Stimulated activated CD4-positive, alpha-beta T cell treated with anti-CD3 and anti-CD28 coated beads, Interleukin-15, amount 100 ng/mL, for 24 hours (primary cell): Measurements from ENCODE around the gene SLC16A11.

Source experiments
- DNase-seq: peaks from one replicate; pipeline ENCODE4 v3.0.0-alpha.2; 2020

The SLC16A11 gene

DNA sequence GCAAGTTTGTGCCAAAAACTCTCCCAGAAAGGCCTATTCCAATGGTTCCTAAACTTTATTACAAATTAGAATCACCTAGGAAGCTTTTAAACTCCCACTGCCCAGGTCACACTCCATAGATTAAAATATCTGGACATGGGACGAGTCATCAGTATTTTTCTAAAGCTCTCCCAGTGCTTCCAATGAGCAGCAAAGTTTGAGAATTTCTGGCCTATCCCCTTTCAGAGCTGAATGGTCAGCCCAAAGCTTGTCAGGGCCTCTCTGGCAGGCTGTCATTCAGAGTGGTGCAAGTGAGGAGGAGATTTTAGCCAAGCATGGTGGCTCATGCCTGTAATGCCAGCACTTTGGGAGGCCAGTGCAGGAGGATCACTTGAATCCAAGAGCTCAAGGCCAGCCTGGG, 18.6 kb downstream of the SLC16A11 start:
- DNase-seq, result no peak

DNA sequence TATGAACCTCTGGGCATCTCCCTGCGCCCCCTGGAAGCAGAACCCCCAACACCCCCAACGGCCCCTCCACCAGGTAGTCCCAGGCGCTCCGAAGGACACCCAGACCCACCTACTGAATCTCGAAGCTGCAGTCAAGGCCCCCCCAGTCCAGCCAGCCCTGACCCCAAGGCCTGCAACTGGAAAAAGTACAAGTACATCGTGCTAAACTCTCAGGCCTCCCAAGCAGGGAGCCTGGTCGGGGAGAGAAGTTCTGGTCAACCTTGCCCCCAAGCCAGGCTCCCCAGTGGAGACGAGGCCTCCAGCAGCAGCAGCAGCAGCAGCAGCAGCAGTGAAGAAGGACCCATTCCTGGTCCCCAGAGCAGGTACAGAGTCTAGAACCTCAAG, 19.5 kb downstream of the SLC16A11 start:
- DNase-seq, result no peak

DNA sequence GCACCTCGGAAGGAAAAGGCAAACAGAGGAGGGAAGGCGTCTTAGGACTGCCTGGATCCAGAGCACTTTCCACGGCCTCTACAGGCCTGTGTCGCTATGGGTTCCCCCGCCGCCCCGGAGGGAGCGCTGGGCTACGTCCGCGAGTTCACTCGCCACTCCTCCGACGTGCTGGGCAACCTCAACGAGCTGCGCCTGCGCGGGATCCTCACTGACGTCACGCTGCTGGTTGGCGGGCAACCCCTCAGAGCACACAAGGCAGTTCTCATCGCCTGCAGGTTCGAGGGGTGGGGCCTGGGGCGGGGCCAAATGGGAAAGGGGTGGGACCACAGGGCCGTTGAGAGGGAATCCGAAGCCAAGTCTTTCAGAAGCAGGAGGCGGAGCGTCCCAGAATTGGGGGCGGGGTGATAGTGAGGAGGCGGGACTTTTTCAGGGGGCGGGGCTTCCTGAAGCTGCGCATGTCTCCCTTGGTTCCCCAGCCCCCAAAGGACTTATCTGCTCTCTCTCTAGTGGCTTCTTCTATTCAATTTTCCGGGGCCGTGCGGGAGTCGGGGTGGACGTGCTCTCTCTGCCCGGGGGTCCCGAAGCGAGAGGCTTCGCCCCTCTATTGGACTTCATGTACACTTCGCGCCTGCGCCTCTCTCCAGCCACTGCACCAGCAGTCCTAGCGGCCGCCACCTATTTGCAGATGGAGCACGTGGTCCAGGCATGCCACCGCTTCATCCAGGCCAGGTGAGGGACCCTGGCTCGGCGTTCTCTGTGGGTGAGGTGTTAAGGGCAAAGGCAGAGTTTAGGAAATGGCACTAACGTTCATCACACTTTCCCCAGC, 20.1 kb downstream of the SLC16A11 start:
- peak; percentile 95 for DNase-seq

DNA sequence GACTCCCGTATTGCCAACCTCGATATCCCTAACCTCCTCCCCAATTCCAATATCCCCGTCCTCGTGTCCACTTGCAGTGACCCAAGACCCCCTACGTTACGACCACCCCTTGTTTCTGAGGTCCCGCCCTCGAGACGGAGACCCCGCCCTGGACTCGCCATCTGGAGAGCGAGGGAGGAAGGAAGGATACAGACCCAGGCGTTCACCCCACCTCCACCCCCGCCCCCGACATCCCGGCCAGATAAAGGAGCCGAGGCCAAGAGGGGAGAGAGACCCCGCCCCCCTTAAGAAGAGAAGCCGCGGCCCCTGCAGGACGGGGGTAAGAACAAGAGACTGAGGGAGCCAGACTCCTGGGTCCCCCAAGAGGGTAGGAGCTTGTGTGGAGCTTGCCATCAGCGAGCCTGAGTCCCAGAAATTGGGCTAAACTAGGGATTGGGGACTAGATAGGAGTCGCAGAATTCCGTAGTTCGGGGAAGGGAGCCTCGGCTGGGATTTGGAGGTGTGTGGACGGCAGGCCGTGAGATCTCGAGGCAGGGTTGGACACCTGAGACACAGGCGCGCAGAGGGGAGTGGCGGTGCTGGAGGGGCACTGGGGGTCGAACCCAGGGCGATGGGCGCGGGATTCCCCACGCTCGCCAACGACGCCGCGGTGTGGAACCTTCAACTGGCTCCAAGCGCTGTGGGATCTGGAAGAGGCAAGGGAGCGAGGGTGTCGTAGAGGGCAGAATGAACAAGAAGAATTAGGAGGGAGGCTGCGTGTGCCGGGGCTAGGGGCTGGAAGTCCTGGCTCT, 20.9 kb downstream of the SLC16A11 start, which contains the start of gene BCL6B:
TSS of gene BCL6B (plus strand) at position 270 of the 791 bp plus-strand sequence. CDS start 622 bp downstream, outside the sequence.
- DNase-seq, result no peak

DNA sequence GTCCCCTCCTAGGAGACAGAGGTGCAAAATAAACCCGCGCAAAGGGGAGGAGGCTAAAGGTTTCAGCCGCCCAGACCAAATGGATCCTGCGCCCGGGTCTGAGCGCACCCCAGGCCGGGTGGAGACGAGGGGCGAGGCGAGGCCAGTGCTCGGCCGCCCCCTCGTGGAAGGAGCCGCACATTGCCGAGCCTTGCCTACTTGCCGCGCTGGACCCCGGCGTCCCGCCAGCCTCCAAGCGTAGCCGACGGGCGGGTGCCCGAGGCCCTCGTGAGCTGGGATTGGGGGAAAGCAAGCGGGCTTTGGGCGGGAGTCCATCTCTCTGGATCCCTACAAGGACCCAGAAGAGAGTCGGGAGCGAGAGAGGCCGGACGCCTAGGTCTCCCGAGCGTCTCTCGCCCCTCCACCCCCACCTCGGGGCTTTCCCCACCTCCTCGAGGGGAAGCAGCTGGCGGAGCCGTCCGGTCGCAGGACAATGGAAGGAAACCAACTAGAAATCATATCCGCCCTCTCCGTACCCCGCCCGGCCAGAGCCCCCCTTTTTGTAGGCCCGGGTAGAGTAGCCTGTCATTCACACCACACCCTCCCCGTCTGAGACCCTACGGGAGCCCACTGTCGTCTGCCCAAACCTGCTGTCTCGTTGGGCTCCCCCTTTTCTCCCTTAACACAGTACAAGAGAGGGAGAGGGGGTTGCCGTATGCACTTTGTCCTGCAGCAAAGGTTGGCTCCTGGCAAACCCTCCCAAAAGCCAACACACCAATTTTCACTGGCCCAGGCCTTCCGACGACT, 21.7 kb downstream of the SLC16A11 start:
- peak; percentile 87 for DNase-seq

DNA sequence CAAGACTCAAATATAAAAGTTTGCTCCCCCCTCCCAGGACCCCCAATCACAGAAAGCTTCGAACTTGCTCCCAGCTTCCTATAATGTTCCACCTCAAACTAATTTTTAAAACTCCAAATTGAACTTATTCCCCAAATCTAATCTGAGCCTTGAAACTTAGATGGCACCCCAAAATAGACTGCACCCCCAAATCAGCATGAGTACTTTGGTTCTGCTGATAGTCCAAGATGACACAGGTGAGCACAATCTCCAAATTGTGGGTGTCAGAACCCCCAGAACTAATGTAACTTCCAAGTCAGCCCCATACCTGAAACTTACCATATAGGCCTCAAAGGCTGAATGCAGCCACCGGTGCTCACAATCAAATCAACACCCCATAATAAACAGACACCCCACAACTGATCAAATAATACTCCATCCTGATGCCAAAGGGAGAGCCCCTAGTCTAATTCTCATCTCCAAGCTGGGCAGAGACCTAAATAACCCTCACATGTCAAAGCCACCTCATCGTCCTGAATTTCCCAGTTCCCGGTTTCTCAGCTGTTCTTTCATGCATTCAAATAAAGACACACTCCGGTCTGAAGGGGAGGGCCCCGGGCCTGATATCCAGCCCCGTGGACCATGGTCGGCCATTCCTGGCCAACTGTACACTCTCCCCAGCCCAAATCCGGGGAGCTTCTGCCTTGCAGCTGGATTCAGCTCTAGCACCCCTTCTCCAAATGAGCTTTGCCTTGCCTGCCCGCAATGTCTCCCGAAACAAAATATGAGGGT, 22.8 kb downstream of the SLC16A11 start:
- DNase-seq, result no peak

DNA sequence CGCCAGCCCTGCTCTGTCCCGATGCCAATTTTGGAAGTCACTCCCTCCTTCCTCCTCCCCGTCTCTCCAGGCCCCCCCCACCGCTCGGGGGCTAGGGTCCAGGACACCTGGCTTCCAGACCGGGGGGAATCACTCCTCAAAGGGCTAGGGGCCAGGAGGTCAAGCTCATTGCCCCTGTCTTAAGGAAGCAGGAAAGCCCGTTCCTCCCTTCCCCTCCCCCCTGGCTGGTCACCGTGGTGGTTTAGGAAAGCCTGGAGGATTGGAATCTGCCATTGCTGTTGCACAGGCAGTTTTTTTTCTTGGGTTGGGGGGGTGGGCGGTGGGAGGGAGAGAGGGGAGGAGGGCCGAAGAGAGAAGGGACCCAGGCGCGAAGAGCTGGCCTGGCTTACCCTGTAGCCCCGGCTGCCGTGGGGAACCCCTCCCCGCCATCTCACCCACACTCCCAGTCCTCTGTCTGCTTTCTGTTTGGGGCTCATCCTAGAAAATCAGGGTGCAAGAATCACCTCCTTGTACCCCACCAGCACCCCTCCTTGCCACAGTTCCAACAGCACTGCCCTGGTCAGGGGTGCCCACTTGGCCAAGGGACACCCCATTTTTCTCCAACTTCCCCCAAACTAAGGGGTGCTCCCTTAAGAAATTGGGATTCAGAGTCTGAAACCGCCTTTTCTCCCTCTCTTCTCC, 23.9 kb downstream of the SLC16A11 start:
- no peak for DNase-seq

DNA sequence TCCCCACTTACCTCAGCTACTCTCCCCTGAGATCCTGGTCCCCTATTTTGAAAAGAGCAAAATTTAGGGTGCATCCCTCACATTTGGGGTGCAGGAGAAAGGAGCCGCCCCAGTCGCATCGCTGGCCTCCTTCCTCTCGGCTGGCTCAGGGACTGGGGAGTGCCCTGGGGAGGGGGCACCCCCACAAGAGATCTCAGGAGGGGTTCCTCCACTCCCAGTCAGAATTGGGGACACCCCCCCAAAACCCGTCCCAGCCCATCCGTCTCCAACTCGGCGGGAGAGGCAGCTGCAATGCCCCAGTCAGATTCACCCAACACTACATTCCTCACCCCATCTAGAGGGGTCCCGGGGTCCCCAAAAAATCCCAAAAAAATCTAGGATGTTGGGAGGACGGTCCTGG, 24.5 kb downstream of the SLC16A11 start:
- DNase-seq, result no peak

DNA sequence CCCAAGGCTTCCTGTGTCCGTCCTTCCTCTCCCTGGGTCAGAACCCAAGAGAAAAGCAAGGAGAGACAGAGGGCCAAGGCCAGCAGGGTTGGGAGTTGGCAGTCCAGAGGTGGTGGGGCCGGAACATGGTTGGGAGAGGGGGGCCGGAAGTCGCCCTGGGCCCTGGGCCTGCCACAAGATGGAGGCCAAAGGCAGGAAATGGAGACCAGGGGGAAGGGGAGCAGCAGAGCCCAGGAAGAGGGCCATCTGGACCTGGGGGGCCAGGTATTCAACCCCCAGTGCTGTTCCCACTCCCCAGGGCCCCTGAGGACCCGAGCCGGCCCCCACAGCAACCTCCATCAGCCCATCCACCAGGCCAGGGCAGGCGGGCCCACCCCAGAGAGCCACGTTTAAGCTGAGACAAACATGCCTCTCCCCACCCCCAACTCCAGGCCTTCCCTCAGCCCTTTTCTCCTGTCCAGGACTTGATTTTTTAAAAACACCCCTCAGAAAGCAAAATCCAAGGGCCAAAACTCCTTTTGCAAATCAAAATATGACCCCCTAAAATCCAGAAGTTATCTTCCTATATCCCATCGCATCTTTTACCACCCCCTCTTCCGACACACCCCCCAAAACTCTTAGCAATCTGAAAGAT, 25.4 kb downstream of the SLC16A11 start:
- no peak for DNase-seq

DNA sequence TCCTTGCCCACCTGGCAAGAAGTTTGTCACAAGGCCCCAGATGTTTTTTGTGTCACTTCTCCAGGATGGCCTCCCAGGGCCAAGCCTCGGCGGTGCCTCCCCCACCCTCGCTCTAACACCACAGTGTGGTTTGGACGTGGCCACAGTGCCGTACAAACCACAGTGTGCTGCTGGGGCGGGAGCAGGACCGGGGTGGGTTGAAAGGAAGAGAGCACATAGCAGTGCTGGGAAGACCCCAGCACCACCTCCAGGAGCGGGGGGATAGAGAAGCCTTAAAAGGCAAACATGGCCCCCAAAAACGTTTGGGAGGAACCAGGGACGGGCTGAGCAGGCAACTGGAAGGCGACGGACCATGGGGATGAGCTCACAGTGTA, 26.1 kb downstream of the SLC16A11 start:
- DNase-seq, result no peak

DNA sequence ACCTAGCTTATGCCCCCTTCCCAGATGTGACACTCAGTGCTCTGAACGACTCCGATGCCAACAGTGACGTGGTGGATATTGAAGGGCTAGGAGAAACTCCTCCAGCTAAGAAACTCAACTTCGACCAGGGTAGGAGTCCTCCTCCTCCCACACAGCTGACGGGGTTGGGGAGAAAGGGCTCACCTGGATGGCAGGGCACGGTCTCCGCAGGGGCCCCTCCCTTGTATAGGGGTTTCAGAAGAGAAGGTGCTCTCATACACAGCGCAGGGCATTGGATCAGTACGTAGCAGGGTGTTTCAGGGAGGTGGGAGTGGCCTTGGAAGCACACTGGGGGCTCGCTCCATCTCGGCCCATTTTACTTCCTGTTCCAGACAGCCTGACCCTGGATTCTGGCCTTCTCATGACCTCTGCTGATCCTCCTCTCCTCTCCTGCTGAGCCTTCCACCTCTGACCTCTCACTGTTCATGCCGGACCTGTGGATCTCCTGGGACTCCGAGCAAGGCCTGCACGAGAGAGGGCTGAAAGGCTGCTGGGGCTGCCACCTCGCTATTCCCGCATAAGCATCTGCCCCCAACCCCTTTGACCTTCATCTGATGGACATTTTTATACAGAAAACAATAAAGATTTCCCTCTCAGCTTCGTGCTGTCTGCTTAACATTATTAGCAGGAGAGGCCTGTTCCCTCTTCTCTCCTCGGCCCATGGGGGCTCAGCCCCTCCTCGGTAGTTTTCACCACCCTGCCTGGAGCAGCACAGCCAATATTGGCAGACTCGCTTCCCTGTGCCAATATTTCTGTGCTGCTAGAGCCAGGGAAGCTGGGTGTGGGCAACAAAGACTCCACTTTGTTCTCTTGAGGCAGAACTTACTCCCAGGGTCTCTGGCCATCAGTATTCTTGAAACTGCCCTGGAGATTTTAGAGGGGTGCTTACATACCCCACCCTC, 26.7 kb downstream of the SLC16A11 start:
- DNase-seq, result no peak

DNA sequence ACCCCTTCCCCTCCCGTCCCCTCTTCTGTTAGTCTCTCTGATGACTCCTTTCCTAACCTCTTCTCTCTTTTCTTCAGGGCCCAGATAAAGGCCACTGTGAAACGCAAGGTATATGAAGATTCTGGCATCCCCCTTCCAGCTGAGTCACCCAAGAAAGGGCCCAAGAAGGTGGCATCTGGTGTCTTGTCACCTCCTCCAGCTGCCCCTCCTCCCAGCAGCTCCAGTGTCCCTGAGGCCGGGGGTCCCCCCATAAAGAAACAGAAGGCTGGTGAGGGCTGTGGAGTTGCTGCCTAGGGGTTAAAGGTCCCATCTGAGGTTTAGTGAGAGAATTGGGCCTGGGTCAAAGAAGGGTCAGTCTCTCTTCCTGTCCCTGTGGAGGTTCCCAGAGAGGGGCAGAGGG, 27.5 kb downstream of the SLC16A11 start:
- no peak for DNase-seq

DNA sequence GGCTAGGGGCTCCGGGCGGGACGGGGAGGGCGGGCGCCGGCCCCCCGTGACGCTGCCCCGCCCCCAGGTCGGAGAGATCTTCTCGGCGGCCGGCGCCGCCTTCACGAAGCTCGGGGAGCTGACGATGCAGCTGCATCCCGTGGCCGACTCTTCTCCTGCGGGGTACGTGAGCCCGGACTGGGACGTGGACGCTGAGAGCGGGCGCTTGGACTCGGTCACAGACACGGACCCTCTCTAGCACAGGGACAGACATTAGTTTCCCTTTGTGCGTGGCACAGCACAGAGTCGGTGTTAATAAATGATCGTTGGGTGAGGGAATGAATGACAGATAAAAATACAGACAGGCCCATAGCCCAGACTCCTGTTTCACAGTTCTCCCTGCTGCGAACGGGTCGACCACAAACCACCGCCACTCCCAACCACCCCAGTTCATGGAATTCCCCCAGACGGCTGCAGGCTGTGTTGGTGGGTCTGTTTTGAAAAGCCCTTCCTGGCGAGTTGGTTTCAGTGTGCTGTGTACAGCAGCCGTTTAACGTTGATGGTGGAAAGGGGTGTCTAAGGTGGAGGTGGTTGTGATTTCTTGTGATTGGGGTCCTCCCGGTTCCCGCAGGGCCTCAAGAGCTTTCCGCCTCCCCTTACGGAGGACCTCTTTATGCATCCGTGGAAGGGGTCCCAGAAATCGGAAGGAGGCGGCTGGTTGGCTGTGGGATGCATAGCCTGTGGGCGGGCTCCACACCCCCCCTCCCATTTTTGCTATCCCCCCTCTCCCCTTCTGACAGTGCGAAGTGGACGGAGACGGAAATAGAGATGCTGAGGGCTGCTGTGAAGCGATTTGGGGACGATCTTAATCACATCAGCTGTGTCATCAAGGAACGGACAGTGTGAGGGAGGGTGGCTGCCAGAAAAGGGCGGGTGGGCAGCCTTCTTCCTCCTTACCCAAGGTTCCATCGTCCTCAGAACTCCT, 28.6 kb downstream of the SLC16A11 start:
- DNase-seq, result peak; percentile 83

DNA sequence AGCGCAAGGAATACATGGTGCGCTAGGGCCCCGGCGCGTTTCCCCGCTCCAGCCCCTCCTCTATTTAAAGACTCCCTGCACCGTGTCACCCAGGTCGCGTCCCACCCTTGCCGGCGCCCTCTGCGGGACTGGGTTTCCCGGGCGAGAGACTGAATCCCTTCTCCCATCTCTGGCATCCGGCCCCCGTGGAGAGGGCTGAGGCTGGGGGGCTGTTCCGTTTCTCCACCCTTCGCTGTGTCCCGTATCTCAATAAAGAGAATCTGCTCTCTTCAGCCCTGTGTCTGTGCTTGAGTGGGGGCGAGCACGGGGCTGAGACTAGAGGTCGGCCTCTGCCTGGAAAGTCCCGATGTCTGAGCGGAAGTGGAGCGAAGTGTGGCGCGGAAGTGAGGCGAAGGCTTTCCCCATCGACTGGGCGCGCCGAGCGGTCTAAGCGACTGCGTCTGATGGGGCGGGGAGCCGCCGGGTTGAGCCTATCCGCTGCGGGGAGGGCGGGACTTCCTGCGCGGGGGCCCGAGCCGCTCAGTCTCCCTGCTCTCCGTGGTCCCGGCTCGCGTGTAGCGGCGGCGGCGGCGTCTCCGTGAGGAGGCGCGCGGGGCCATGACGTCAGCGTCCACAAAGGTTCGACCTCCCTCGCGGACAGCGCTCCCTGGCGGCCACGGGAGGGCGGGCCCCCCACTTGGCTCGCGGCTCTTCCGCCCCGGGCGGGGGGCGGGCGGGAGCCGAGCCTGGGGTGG, 29.5 kb downstream of the SLC16A11 start:
- DNase-seq, result peak; percentile 98

DNA sequence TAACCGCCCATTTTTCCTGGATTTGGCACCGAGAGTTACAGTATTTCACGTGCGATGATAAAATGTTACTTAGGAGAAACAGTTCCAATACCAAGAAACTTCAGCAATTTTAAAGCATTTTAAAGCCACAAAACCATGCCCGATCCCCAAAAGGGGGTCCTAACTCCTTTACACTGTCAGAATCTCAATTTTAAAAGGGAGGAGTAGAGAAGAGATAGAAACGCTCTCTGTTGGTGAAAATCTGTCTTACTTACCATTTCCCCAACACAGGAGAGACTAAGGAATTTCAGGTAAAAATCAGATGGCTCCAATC, 32.0 kb downstream of the SLC16A11 start:
- DNase-seq, result no peak

DNA sequence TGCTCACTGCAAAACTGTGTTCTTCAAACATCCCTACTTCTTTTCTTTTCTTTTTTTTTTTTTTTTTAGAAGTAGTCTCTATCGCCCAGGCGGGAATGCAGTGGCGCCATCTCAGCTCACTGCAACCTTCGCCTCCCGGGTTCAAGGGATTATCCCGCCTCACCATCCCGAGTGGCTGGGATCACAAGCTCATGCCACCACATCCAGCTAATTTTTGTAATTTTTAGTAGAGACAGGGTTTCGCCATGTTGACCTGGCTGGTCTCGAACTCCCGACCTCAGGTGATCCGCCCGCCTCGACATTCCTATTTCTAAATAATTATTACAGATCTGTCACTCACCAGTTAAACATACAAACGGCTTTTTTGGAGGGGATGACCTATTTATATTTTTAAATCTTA, 32.5 kb downstream of the SLC16A11 start:
- no peak for DNase-seq

DNA sequence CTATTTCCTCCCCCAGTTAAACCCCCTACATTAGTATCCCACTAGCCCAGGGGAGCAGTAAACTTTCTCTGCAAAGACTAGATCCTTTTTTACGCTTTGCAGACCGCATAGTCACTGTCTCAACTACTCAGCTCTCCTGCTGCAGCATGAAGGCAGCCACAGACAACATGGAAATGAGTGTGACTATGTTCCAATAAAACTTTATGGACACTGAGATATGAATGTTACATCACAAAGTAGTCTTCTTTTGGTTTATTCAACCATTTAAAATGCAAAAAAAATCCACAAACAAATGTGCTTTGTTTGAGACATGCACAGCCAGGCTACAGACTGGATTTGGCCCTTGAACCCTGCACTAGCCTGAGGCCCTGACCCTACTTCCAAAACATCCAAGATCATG, 33.4 kb downstream of the SLC16A11 start:
- DNase-seq, result no peak

DNA sequence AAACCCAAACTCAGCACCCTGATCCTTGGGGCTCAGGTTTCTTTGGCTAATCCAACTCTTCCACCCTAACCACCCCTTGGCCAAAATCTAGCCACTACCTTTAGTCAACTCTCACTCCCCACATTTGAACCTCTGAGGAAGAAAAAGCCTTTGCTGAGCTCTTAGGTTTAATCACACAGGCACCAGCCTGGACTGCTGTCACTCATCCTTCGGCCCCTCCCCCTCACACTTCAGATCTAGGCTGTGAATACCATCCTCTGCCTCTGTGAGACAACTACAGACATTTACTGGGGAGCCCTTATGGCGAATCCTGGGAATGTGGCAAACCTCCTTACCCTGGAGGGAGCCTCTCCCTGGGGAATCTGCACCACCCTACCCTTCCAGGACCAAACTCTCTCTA, 36.7 kb downstream of the SLC16A11 start:
- DNase-seq, result no peak

DNA sequence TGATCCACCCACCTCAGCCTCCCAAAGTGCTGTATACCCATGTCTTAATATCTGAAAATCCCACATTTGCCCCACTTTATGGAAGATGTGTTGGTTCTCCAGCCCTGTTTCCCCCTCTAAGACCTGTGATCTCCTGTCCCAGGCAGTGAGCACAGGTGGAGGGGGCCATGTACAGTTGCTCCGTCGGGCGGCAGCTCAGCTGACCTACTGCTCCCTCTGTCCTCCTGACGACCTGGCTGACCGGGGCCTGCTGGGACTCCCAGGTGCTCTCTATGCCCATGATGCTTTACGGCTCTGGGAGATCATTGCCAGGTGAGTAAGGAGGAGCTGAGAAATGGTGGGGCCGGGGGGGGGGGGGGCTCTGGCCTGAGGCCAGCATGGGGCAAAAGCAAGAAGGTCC, 38.2 kb downstream of the SLC16A11 start:
- DNase-seq, result no peak
